MCF 10A (cell line): Measurements from ENCODE around the gene DACT3. TPM values are rescaled to one million over a fixed set of nuclear protein-coding genes. Genes with fewer than 3 reads are reported as not detected.

Experiments used
- BruUV-seq: library from RNA; stranded (reverse); fragments of 400-500 nt; replicated peaks from 2 replicates; lab custom pipeline; 2021; lab: Mats Ljungman, UMichigan
- CTCF ChIA-PET: fragments of 300-600 bp; sonication (Branson Sonifier 250); formaldehyde crosslinking; extraction: SDS; loops from one replicate; lab custom pipeline; 2021; ENCODE audit warnings: antibody characterized with exemption, inconsistent platforms; lab: Yijun Ruan, JAX
- POLR2A ChIA-PET: fragments of 300-600, 350-650 bp; sonication (Branson Sonifier 250); formaldehyde crosslinking; extraction: SDS; loops from one replicate; lab custom pipeline; 2020; ENCODE audit warnings: antibody characterized with exemption, inconsistent platforms; lab: Yijun Ruan, JAX
- DNase-seq: peaks from one replicate; pipeline ENCODE4 v3.0.0-alpha.2; 2018; ENCODE audit not compliant: unreplicated experiment
- H3K27ac Mint-ChIP-seq: one replicate; pipeline ENCODE4 v1.8.0; 2022; ENCODE audit warnings: mild to moderate bottlenecking, low read depth, mixed read lengths; ENCODE audit not compliant: unreplicated experiment
- H3K27me3 Mint-ChIP-seq: one replicate; pipeline ENCODE4 v1.8.0; 2022; ENCODE audit warnings: mixed read lengths; ENCODE audit not compliant: insufficient read depth, unreplicated experiment
- H3K36me3 Mint-ChIP-seq: one replicate; pipeline ENCODE4 v1.8.0; 2022; ENCODE audit warnings: mild to moderate bottlenecking, moderate library complexity, mixed read lengths; ENCODE audit not compliant: insufficient read depth, unreplicated experiment
- H3K4me1 Mint-ChIP-seq: one replicate; pipeline ENCODE4 v1.8.0; 2022; ENCODE audit warnings: mixed read lengths; ENCODE audit not compliant: insufficient read depth, unreplicated experiment
- H3K4me3 Mint-ChIP-seq: one replicate; pipeline ENCODE4 v1.8.0; 2022; ENCODE audit warnings: mild to moderate bottlenecking, moderate library complexity, mixed read lengths; ENCODE audit not compliant: unreplicated experiment
- H3K9me3 Mint-ChIP-seq: one replicate; pipeline ENCODE4 v1.8.0; 2022; ENCODE audit warnings: mixed read lengths; ENCODE audit not compliant: unreplicated experiment
- CTCF ChIP-seq: fragments of 200-600 bp; IDR thresholded peaks from one replicate; pipeline ENCODE4 v1.8.0; 2022; ENCODE audit warnings: antibody characterized with exemption, mild to moderate bottlenecking; ENCODE audit not compliant: unreplicated experiment
- intact Hi-C: fragments of 100-400 bp; cut with micrococcal nuclease; formaldehyde crosslinking; loops from 2 replicates; pipeline ENCODE4 v1.14.1; 2022
- total RNA-seq: library from RNA; stranded (reverse); gene quantifications from 2 replicates; pipeline ENCODE4 v1.2.3, GENCODE V29; 2022

Gene DACT3
- total RNA-seq, 1 experiment from 2014 or later = 0.09 TPM

- peaks cover 6% of the 10 kb centered on the region for H3K4me1 Mint-ChIP-seq
- no peak overlapping the region for H3K27ac Mint-ChIP-seq
- CTCF ChIA-PET = interaction anchor here (0.9 kb wide), 1 partner anchor 84 kb away, joined by 3 read pairs; no protein-coding TSS in a partner anchor
- no peaks in the 10 kb centered on the region for H3K9me3 Mint-ChIP-seq
- H3K27me3 Mint-ChIP-seq = no peaks in the 10 kb centered on the region
- POLR2A ChIA-PET = no interaction called here
- no peak for DNase-seq
- intact Hi-C loops = no loop called here
- BruUV-seq = no TSS peak
- peaks cover 92% of the 10 kb centered on the region for H3K36me3 Mint-ChIP-seq
- H3K4me3 Mint-ChIP-seq = no peak overlapping the region
- TF ChIP-seq CTCF = no peak
Observed at GRCh38 chr19:46700704-46701103, 39.7 kb upstream of the DACT3 start.

GRCh38 chr19:46698395-46699321 is 37.7 kb upstream of the DACT3 start:
- H3K27me3 Mint-ChIP-seq = no peaks in the 10 kb centered on the region
- CTCF ChIA-PET = interaction anchor here (0.6 kb wide), 2 partner anchors 36 to 37 kb away, joined by 3 to 4 read pairs; partner anchors contain the start of gene DACT3
- no TSS peak for BruUV-seq
- H3K4me3 Mint-ChIP-seq = no peak overlapping the region
- POLR2A ChIA-PET = no interaction called here
- H3K9me3 Mint-ChIP-seq = no peaks in the 10 kb centered on the region
- no peaks in the 10 kb centered on the region for H3K4me1 Mint-ChIP-seq
- H3K36me3 Mint-ChIP-seq = peaks cover 97% of the 10 kb centered on the region
- no peak for DNase-seq
- intact Hi-C loops = no loop called here
- TF ChIP-seq CTCF = no peak
- no peak overlapping the region for H3K27ac Mint-ChIP-seq

- Mint-ChIP-seq H3K4me1 (no peaks in the 10 kb centered on the region), H3K27ac (no peak overlapping the region), H3K27me3 (no peaks in the 10 kb centered on the region), H3K36me3 (peaks cover 97% of the 10 kb centered on the region), H3K9me3 (no peaks in the 10 kb centered on the region), H3K4me3 (no peak overlapping the region)
- intact Hi-C loops = no loop called here
- ChIA-PET CTCF (interaction anchor here (0.5 to 0.9 kb wide), 3 partner anchors 9 to 56 kb away, joined by 3 to 4 read pairs (median 3); no protein-coding TSS in a partner anchor), POLR2A (no interaction called here)
- BruUV-seq = no TSS peak
- no peak for DNase-seq
- no peak for TF ChIP-seq CTCF
Observed at GRCh38 chr19:46697204-46697960, 36.4 kb upstream of the DACT3 start.

- TF ChIP-seq CTCF = no peak
- intact Hi-C loops = no loop called here
- no peak overlapping the region for H3K27ac Mint-ChIP-seq
- H3K36me3 Mint-ChIP-seq = peaks cover 97% of the 10 kb centered on the region
- no TSS peak for BruUV-seq
- H3K9me3 Mint-ChIP-seq = no peaks in the 10 kb centered on the region
- no peaks in the 10 kb centered on the region for H3K4me1 Mint-ChIP-seq
- H3K27me3 Mint-ChIP-seq = no peaks in the 10 kb centered on the region
- ChIA-PET POLR2A (no interaction called here), CTCF (interaction anchor here (0.5 to 0.9 kb wide), 3 partner anchors 9 to 57 kb away, joined by 3 to 4 read pairs (median 3); no protein-coding TSS in a partner anchor)
- no peak for DNase-seq
- H3K4me3 Mint-ChIP-seq = no peak overlapping the region
Observed at GRCh38 chr19:46696866-46697203, 35.9 kb upstream of the DACT3 start.
